Left renal cortex interstitium (tissue), 4 donors: ENCODE measurements around the gene ADCK2. TPM values are rescaled to one million over a fixed set of nuclear protein-coding genes. Genes with fewer than 3 reads are reported as not detected.
"Not testable (repeated sequence)": the region's sequence is repeated elsewhere in the genome, so short reads cannot be mapped to it uniquely, and the experiment has no call there.

Source experiments
- DNase-seq, 4 donors: peaks; one replicate each; pipeline ENCODE4 v3.0.0-alpha.2; 2013; ENCODE audit warnings: low read depth in 4 of 4, low spot score in 2 of 4, missing footprints in 1 of 4
- polyA plus RNA-seq, 4 donors: library from polyadenylated mRNA; unstranded; fragments of 120-200 nt; gene quantifications; one replicate each; pipeline ENCODE4 v1.2.1, GENCODE V29; 2013; ENCODE audit not compliant: insufficient read length in 4 of 4

Gene ADCK2
- polyA plus RNA-seq, 4 donors, result 22.0 to 27.7 (median 26.2) TPM

DNA sequence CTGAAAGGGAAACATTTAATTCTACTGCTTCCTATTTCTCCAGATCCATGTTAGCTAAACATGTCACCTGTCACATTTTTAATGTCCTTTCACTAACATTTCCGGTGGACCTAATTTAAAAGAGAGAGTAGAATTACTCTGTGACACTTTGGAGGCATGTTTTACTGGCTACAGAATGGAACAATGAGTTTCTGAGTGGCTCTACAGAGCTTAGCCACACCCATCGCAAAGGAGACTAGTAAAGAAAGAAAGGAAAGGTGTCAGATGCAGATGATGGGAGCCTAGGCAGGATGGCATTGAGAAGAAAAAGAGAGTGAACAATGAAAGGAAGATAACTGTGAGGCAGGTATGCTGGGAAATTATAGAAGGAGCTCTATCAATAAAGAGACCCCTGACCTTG lies 59.7 kb downstream of the ADCK2 start:
- no peak for DNase-seq

DNA sequence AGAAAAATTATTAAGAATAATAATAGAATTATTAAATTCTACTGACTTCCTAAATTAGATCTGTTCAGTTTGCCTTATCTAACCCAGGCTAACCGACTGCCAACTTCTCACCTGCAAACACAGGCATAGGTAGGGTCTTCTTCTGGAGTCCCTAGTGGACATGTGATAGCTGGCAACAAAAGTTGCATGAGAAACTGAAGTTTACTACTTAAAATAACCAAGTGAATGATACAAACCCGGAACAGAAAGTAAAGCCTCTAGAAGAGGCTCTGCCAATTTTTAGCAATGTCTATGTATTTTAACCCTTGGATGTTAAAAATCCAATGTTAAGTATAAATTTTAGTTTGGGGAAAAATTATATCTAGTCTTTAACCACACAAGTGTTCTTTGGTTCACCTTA lies 61.4 kb downstream of the ADCK2 start:
- no peak for DNase-seq

DNA sequence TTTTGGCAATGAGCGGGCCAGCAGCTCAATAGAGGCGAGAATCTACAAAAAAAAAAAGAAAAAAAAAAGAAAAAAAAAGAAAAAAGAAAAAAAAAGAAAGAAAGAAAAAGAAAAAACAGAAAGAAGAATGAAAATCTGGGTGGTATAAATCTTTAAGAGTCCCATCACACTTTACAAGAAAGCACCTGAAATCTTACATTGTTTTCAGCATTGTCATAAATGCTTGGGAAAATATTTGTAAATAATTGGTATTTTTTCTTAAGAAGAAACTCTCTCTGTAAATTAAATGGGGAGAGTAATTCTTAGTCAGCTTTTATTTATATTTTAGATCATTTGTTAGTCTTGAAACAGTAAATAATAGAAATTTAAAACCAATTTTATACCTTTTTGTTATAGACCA lies 62.0 kb downstream of the ADCK2 start:
- no peak for DNase-seq

DNA sequence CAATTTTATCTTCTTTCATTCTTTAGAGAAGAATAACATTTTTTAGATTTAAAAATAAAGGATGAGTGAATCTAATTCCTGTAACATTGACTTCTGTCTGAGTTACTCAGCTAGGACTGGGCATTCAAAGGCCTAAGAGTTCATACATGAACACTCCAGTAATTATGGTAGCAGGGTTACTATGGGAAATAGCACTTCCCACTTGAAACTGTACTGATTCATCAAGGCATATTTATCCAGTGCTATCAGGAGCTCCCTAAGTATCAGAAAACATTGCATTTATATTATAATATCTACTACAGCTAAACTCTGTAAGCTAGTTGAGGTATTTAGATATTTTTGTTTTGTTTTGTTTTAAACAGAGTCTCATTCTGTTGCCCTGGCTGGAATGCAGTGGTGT lies 65.5 kb downstream of the ADCK2 start:
- DNase-seq, result no peak

DNA sequence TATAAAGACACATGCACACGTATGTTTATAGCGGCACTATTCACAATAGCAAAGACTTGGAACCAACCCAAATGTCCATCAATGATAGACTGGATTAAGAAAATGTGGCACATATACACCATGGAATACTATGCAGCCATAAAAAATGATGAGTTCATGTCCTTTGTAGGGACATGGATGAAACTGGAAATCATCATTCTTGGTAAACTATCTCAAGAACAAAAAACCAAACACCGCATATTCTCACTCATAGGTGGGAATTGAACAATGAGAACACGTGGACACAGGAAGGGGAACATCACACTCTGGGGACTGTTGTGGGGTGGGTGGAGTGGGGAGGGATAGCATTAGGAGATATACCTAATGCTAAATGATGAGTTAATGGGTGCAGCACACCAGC lies 70.5 kb downstream of the ADCK2 start:
- not testable (repeated sequence) for DNase-seq

DNA sequence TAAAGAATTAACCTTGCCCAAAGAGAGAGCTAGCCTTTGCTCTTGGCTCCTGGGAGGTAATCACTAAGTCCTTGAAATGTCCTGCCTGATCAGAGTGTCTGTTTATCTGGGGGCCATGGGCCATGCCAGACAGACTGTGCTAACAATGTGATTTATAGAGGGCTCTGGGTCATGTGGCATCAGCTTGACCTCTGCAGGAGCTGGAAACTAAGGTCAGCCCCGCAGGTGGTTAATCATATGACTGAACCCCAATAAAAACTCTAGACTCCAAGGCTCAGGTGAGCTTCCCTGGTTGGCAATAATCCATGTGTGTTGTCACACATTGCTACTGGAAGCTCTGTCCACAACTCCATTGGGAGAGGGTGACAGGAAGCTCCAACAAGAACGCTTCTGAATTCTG lies 71.3 kb downstream of the ADCK2 start:
- DNase-seq, result no peak

Other genes starting within 250 kb of the ADCK2 start
- 100 to 1,000 TPM; 104 to 142 (median 120) TPM for gene MKRN1, start 193.4 kb upstream of the ADCK2 start, polyA plus RNA-seq
- 10 to 100 TPM; 35.1 to 41.5 (median 38.8) TPM for gene DENND2A, start 32.1 kb upstream of the ADCK2 start, polyA plus RNA-seq
- 100 to 1,000 TPM; 176 to 235 (median 184) TPM for gene NDUFB2, start 23.8 kb downstream of the ADCK2 start, polyA plus RNA-seq